GM12874 (cell line): ENCODE results near the gene SIGLEC9.

Experiments used
- CTCF ChIP-seq: IDR thresholded peaks from 2 replicates; pipeline ENCODE4 v1.5.1; 2011; ENCODE audit warnings: low read depth, mild to moderate bottlenecking, control low read depth, low read length, moderate library complexity; ENCODE audit not compliant: insufficient read depth

SIGLEC9 gene

GRCh38 chr19:51119101-51119500, 5.6 kb upstream of the SIGLEC9 start:
- TF ChIP-seq CTCF, result no peak

- no peak for TF ChIP-seq CTCF
Measured at GRCh38 chr19:51119611-51120010, 5.1 kb upstream of the SIGLEC9 start.

- TF ChIP-seq CTCF, result no peak
Measured at GRCh38 chr19:51120160-51120559, 4.5 kb upstream of the SIGLEC9 start.

GRCh38 chr19:51121257-51121656, 3.4 kb upstream of the SIGLEC9 start:
- no peak for TF ChIP-seq CTCF

GRCh38 chr19:51122112-51122981, 2.4 kb upstream of the SIGLEC9 start:
- TF ChIP-seq CTCF, result no peak

- no peak for TF ChIP-seq CTCF
Measured at GRCh38 chr19:51123381-51123800, 1.3 kb upstream of the SIGLEC9 start.

- no peak for TF ChIP-seq CTCF
Measured at GRCh38 chr19:51123802-51124201, 904 bp upstream of the SIGLEC9 start.
